ENCODE results near the gene MCHR1. TPM values are rescaled to one million over a fixed set of nuclear protein-coding genes. Genes with fewer than 3 reads are reported as not detected.

MCHR1 gene, protein sequence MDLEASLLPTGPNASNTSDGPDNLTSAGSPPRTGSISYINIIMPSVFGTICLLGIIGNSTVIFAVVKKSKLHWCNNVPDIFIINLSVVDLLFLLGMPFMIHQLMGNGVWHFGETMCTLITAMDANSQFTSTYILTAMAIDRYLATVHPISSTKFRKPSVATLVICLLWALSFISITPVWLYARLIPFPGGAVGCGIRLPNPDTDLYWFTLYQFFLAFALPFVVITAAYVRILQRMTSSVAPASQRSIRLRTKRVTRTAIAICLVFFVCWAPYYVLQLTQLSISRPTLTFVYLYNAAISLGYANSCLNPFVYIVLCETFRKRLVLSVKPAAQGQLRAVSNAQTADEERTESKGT
- polyA plus RNA-seq (2011; rRNA removed) = 2.3 and 3.1 TPM in 2 replicates
- polyA minus RNA-seq (2011; rRNA and poly(A)+ RNA removed) = 3.3 and 4.0 TPM in 2 replicates

DNA sequence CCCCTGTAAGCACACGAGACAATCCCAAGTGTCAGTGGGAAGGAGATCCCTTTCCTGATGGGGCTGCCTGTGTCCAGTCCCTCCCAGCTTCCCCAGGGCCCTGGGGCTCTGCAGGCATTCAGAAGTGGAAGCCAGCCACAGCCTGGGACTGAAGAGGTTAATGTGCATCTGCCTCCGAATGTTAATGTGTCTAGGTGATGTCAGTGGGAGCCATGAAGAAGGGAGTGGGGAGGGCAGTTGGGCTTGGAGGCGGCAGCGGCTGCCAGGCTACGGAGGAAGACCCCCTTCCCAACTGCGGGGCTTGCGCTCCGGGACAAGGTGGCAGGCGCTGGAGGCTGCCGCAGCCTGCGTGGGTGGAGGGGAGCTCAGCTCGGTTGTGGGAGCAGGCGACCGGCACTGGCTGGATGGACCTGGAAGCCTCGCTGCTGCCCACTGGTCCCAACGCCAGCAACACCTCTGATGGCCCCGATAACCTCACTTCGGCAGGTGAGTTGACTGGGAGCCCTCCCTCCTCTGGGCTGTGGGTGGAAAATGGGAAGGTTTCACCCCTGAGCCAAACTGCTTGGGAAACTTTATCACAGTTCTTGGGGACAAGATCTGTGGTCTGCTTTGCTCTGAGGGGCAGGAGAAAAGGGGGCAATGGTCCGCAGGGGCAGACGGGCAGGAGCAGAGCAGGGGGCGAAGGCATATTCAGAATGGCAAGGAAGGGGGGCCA is at the start of gene MCHR1:
Gene MCHR1, plus strand, starts transcription at position 236 of the 715 bp plus-strand sequence. Its CDS starts 169 bp downstream, at position 405.
- Histone ChIP-seq H3K27ac (ENCODE audit: low read depth, low read length) (peak within 1 kb of the TSS; percentile 39), H3K27me3 (ENCODE audit: control insufficient read depth, insufficient read depth, low read length) (no peaks in the 10 kb centered on the region), H3K9me3 (ENCODE audit: control insufficient read depth, insufficient read depth, low read length) (no peaks in the 10 kb centered on the region), H3K4me3 (ENCODE audit: low read depth, low read length) (peak within 1 kb of the TSS; percentile 55)
- TF ChIP-seq, protein P1, sequence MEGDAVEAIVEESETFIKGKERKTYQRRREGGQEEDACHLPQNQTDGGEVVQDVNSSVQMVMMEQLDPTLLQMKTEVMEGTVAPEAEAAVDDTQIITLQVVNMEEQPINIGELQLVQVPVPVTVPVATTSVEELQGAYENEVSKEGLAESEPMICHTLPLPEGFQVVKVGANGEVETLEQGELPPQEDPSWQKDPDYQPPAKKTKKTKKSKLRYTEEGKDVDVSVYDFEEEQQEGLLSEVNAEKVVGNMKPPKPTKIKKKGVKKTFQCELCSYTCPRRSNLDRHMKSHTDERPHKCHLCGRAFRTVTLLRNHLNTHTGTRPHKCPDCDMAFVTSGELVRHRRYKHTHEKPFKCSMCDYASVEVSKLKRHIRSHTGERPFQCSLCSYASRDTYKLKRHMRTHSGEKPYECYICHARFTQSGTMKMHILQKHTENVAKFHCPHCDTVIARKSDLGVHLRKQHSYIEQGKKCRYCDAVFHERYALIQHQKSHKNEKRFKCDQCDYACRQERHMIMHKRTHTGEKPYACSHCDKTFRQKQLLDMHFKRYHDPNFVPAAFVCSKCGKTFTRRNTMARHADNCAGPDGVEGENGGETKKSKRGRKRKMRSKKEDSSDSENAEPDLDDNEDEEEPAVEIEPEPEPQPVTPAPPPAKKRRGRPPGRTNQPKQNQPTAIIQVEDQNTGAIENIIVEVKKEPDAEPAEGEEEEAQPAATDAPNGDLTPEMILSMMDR (IDR thresholded peaks at IDR 0.05; ENCODE audit: low read depth, low read length) = no peak
- no peak for DNase-seq (ENCODE audit: low read depth, low spot score)
- ChIA-PET POLR2A (interaction anchor here (0.6 to 1.1 kb wide), 3 partner anchors 67 to 152 kb away, joined by 3 to 5 read pairs (median 3); no protein-coding TSS in a partner anchor), CTCF (interaction anchor here (1.1 to 1.3 kb wide), 2 partner anchors 82 to 242 kb away, joined by 3 read pairs; no protein-coding TSS in a partner anchor)

DNA sequence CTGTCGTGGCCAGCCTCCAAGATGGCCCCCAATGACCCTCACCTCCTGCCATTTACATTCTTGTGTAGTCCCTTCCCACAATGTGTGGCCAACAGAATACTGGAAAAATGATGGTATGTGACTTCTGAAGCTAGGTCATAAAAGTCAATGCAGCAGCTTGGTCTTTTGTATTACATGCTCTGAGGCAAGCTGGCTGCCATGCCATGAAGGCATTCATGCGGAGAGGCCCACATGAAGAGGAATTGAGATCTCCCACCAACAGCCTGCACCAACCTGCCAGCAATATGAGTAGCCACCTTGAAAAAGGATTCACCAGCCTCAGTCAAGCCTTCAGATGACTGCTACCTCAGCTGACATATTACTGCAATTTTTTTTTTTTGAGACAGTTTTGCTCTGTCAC is 47.4 kb upstream of the MCHR1 start:
- no peaks in the 10 kb centered on the region for H3K9me3 ChIP-seq (ENCODE audit: control insufficient read depth, insufficient read depth, low read length)
- H3K27me3 ChIP-seq (ENCODE audit: control insufficient read depth, insufficient read depth, low read length) = no peaks in the 10 kb centered on the region
- H3K27ac ChIP-seq (ENCODE audit: low read depth, low read length) = no peak overlapping the region
- H3K4me3 ChIP-seq (ENCODE audit: low read depth, low read length) = no peak overlapping the region
- POLR2A ChIA-PET = no interaction called here
- TF ChIP-seq, protein P1 (IDR thresholded peaks at IDR 0.05; ENCODE audit: low read depth, low read length) = no peak
- DNase-seq (ENCODE audit: low read depth, low spot score) = no peak
- CTCF ChIA-PET = interaction anchor here (0.7 kb wide), 1 partner anchor 74 kb away, joined by 3 read pairs; no protein-coding TSS in a partner anchor

DNA sequence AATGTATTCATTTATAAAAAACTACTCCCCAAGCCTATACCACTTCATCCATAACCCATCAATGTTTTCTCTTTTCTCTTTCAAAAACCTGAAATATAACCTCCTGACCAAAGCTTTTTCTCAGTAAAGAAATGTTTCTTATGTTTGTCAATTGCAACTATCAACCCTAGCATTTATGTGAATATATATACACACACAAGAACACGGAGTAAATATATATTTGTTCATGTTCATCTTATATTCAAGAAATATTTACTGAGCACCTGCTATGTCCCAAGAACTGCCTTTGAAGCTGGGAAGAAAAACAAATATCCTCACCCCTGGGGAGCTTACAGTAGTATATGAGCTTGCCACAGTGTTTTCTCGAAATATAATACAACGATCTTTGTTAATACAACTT is 46.2 kb upstream of the MCHR1 start:
- POLR2A ChIA-PET = interaction anchor here (0.6 kb wide), 1 partner anchor 9 kb away, joined by 3 read pairs; no protein-coding TSS in a partner anchor
- CTCF ChIA-PET = interaction anchor here (0.6 to 2.2 kb wide), 3 partner anchors 11 to 196 kb away, joined by 3 to 15 read pairs (median 10); no protein-coding TSS in a partner anchor
- TF ChIP-seq, protein P1 (IDR thresholded peaks at IDR 0.05; ENCODE audit: low read depth, low read length) = no peak
- Histone ChIP-seq H3K27me3 (ENCODE audit: control insufficient read depth, insufficient read depth, low read length) (no peaks in the 10 kb centered on the region), H3K9me3 (ENCODE audit: control insufficient read depth, insufficient read depth, low read length) (no peaks in the 10 kb centered on the region), H3K4me3 (ENCODE audit: low read depth, low read length) (no peak overlapping the region), H3K27ac (ENCODE audit: low read depth, low read length) (no peak overlapping the region)
- DNase-seq (ENCODE audit: low read depth, low spot score) = no peak

DNA sequence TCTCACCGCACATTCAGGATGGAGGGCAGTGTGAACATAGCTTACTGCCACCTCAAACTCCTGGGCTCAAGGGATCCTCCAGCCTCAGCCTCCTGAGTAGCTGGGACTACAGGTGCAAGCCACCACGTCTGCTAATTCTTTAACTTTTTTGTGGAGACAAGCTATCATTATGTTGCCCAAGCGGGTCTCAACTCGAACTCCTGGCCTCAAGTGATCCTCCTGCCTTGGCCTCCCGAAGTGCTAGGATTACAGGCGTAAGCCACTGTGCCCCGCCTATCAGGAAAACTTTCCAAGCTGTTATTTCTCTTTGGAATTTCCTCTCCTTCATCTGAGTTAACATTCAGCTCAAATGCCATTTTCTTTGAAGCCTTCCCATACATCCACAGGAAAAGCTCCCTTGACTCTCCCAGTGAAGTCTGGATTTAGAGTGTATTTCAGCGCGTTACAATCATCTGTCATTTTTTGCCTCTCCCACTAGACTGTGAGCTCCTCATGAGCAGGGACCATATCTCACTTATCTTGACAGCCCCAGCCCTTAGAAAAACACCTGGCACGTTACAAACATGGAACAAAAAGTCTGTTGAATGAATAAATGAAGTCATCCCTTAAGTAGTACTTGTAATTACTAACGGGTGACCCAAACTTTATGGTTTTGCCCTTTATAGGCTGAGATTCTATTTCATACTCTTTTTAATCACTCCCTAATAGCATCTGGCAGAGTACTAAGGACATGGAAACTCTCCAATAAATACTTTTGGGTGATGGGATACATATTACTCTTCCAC is 45.0 kb upstream of the MCHR1 start:
- Histone ChIP-seq H3K27me3 (ENCODE audit: control insufficient read depth, insufficient read depth, low read length) (no peaks in the 10 kb centered on the region), H3K4me3 (ENCODE audit: low read depth, low read length) (peak overlapping the region; percentile 84), H3K9me3 (ENCODE audit: control insufficient read depth, insufficient read depth, low read length) (no peaks in the 10 kb centered on the region), H3K27ac (ENCODE audit: low read depth, low read length) (no peak overlapping the region)
- POLR2A ChIA-PET = no interaction called here
- CTCF ChIA-PET = interaction anchor here (0.6 to 2.2 kb wide), 7 partner anchors 12 to 198 kb away, joined by 3 to 15 read pairs (median 7); no protein-coding TSS in a partner anchor
- DNase-seq (ENCODE audit: low read depth, low spot score) = no peak
- TF ChIP-seq, protein P1 (IDR thresholded peaks at IDR 0.05; ENCODE audit: low read depth, low read length) = no peak

All from AG04450 (cell line).